ENCODE results near the gene MTHFS. TPM values are rescaled to one million over a fixed set of nuclear protein-coding genes. Genes with fewer than 3 reads are reported as not detected.
A peak's percentile ranks its signal among the peaks of the same experiment; 100 is the strongest.
"Not testable (repeated sequence)": the region's sequence is repeated elsewhere in the genome, so short reads cannot be mapped to it uniquely, and the experiment has no call there.

The MTHFS gene
- total RNA-seq, 1 experiment from 2014 or later: 66.7 TPM

- Mint-ChIP-seq H3K36me3 (ENCODE audit: insufficient read depth, unreplicated experiment) (no peaks in the 10 kb centered on the region), H3K27ac (ENCODE audit: unreplicated experiment) (no peak overlapping the region), H3K9me3 (ENCODE audit: low read depth, unreplicated experiment) (no peaks in the 10 kb centered on the region), H3K4me1 (ENCODE audit: low read depth, unreplicated experiment) (no peaks in the 10 kb centered on the region), H3K27me3 (ENCODE audit: unreplicated experiment) (peaks cover 24% of the 10 kb centered on the region), H3K4me3 (ENCODE audit: low read depth, unreplicated experiment) (no peak overlapping the region)
- no peak for DNase-seq
- no peak for TF ChIP-seq CTCF (IDR thresholded peaks at IDR 0.05; ENCODE audit: unreplicated experiment)
- intact Hi-C loops (cut with micrococcal nuclease; ENCODE audit: unreplicated experiment): no loop called here
- BruUV-seq (replicated peaks): no TSS peak
- CTCF ChIA-PET: interaction anchor here (1.1 kb wide), 1 partner anchor 37 kb away, joined by 7 read pairs; no protein-coding TSS in a partner anchor
Observed at GRCh38 chr15:79930516-79930915, 33.7 kb upstream of the MTHFS start.

GRCh38 chr15:79929412-79929811 lies 32.6 kb upstream of the MTHFS start:
- H3K36me3 Mint-ChIP-seq (ENCODE audit: insufficient read depth, unreplicated experiment): no peaks in the 10 kb centered on the region
- H3K4me1 Mint-ChIP-seq (ENCODE audit: low read depth, unreplicated experiment): no peaks in the 10 kb centered on the region
- intact Hi-C loops (cut with micrococcal nuclease; ENCODE audit: unreplicated experiment): no loop called here
- H3K9me3 Mint-ChIP-seq (ENCODE audit: low read depth, unreplicated experiment): no peaks in the 10 kb centered on the region
- CTCF ChIA-PET: no interaction called here
- no peak overlapping the region for H3K27ac Mint-ChIP-seq (ENCODE audit: unreplicated experiment)
- no peak for TF ChIP-seq CTCF (IDR thresholded peaks at IDR 0.05; ENCODE audit: unreplicated experiment)
- DNase-seq: no peak
- no TSS peak for BruUV-seq (replicated peaks)
- no peak overlapping the region for H3K4me3 Mint-ChIP-seq (ENCODE audit: low read depth, unreplicated experiment)
- peaks cover 24% of the 10 kb centered on the region for H3K27me3 Mint-ChIP-seq (ENCODE audit: unreplicated experiment)

GRCh38 chr15:79926116-79926515 lies 29.3 kb upstream of the MTHFS start:
- H3K4me1 Mint-ChIP-seq (ENCODE audit: low read depth, unreplicated experiment); CTCF ChIA-PET; DNase-seq; intact Hi-C loops (cut with micrococcal nuclease; ENCODE audit: unreplicated experiment); H3K4me3 Mint-ChIP-seq (ENCODE audit: low read depth, unreplicated experiment); H3K27ac Mint-ChIP-seq (ENCODE audit: unreplicated experiment); BruUV-seq (replicated peaks); H3K9me3 Mint-ChIP-seq (ENCODE audit: low read depth, unreplicated experiment): not testable (repeated sequence)
- peaks cover 29% of the 10 kb centered on the region for H3K36me3 Mint-ChIP-seq (ENCODE audit: insufficient read depth, unreplicated experiment)
- peaks cover 23% of the 10 kb centered on the region for H3K27me3 Mint-ChIP-seq (ENCODE audit: unreplicated experiment)

- no peak for DNase-seq
- Mint-ChIP-seq H3K27me3 (ENCODE audit: unreplicated experiment) (peaks cover 9% of the 10 kb centered on the region), H3K27ac (ENCODE audit: unreplicated experiment) (no peak overlapping the region), H3K4me3 (ENCODE audit: low read depth, unreplicated experiment) (peak overlapping the region; percentile 100), H3K36me3 (ENCODE audit: insufficient read depth, unreplicated experiment) (peaks cover 37% of the 10 kb centered on the region), H3K4me1 (ENCODE audit: low read depth, unreplicated experiment) (peaks cover 10% of the 10 kb centered on the region), H3K9me3 (ENCODE audit: low read depth, unreplicated experiment) (peaks cover 3% of the 10 kb centered on the region)
- CTCF ChIA-PET: no interaction called here
- intact Hi-C loops (cut with micrococcal nuclease; ENCODE audit: unreplicated experiment): no loop called here
- no TSS peak for BruUV-seq (replicated peaks)
- no peak for TF ChIP-seq CTCF (IDR thresholded peaks at IDR 0.05; ENCODE audit: unreplicated experiment)
Observed at GRCh38 chr15:79924379-79924778, 27.6 kb upstream of the MTHFS start.

- Mint-ChIP-seq H3K36me3 (ENCODE audit: insufficient read depth, unreplicated experiment) (peaks cover 44% of the 10 kb centered on the region), H3K27ac (ENCODE audit: unreplicated experiment) (peak overlapping the region; percentile 96), H3K4me3 (ENCODE audit: low read depth, unreplicated experiment) (peak overlapping the region; percentile 100), H3K27me3 (ENCODE audit: unreplicated experiment) (peaks cover 1% of the 10 kb centered on the region), H3K4me1 (ENCODE audit: low read depth, unreplicated experiment) (peaks cover 10% of the 10 kb centered on the region), H3K9me3 (ENCODE audit: low read depth, unreplicated experiment) (peaks cover 6% of the 10 kb centered on the region)
- CTCF ChIA-PET: no interaction called here
- intact Hi-C loops (cut with micrococcal nuclease; ENCODE audit: unreplicated experiment): loop anchor here (1.0 to 2.0 kb wide), 2 partner anchors 49 to 70 kb away; no protein-coding TSS in a partner anchor
- no TSS peak for BruUV-seq (replicated peaks)
- peak; percentile 100 for DNase-seq
- no peak for TF ChIP-seq CTCF (IDR thresholded peaks at IDR 0.05; ENCODE audit: unreplicated experiment)
Observed at GRCh38 chr15:79923515-79924169, 26.8 kb upstream of the MTHFS start.

All from Calu3 (cell line).